ENCODE measurements around the gene SLC9A3. TPM values are rescaled to one million over a fixed set of nuclear protein-coding genes. Genes with fewer than 3 reads are reported as not detected.

SLC9A3 gene
- total RNA-seq, 2 donors from 2014 or later: 78.1 to 170 TPM

- no peak for ATAC-seq
- intact Hi-C loops (cut with DNase I, micrococcal nuclease): no loop called here
- DNase-seq: no peak
Observed at GRCh38 chr5:531101-531748, 7.0 kb upstream of the SLC9A3 start.

- ATAC-seq: no peak
- DNase-seq: no peak
- intact Hi-C loops (cut with DNase I, micrococcal nuclease): no loop called here
Observed at GRCh38 chr5:530001-530955, 6.0 kb upstream of the SLC9A3 start.

GRCh38 chr5:528629-529511, 4.6 kb upstream of the SLC9A3 start:
- ATAC-seq (no peak), DNase-seq (no peak)
- intact Hi-C loops (cut with DNase I, micrococcal nuclease): no loop called here

- DNase-seq (no peak), ATAC-seq (no peak)
- intact Hi-C loops (cut with DNase I, micrococcal nuclease): no loop called here
Observed at GRCh38 chr5:527646-528628, 3.7 kb upstream of the SLC9A3 start.

- ATAC-seq (no peak), DNase-seq (no peak)
- intact Hi-C loops (cut with DNase I, micrococcal nuclease): no loop called here
Observed at GRCh38 chr5:526456-527088, 2.3 kb upstream of the SLC9A3 start.

GRCh38 chr5:525916-526315, 1.7 kb upstream of the SLC9A3 start:
- intact Hi-C loops (cut with DNase I, micrococcal nuclease): no loop called here
- ATAC-seq (no peak), DNase-seq (no peak)

- DNase-seq: no peak
- intact Hi-C loops (cut with DNase I, micrococcal nuclease): no loop called here
- ATAC-seq: no peak
Observed at GRCh38 chr5:524973-525761, 918 bp upstream of the SLC9A3 start.

- DNase-seq (no peak), ATAC-seq (no peak)
- intact Hi-C loops (cut with DNase I, micrococcal nuclease): no loop called here
Observed at GRCh38 chr5:523441-524222, 617 bp downstream of the SLC9A3 start.

- intact Hi-C loops (cut with DNase I, micrococcal nuclease): no loop called here
- DNase-seq (no peak), ATAC-seq (peak; percentile 53)
Observed at GRCh38 chr5:522899-523440, 1.3 kb downstream of the SLC9A3 start.

GRCh38 chr5:522116-522515, 2.1 kb downstream of the SLC9A3 start:
- DNase-seq (no peak), ATAC-seq (peak; percentile 13)
- intact Hi-C loops (cut with DNase I, micrococcal nuclease): no loop called here

GRCh38 chr5:521680-522079, 2.6 kb downstream of the SLC9A3 start:
- ATAC-seq (no peak), DNase-seq (no peak)
- intact Hi-C loops (cut with DNase I, micrococcal nuclease): no loop called here

- intact Hi-C loops (cut with DNase I, micrococcal nuclease): no loop called here
- ATAC-seq (no peak), DNase-seq (no peak)
Observed at GRCh38 chr5:520850-521226, 3.4 kb downstream of the SLC9A3 start.

- DNase-seq (no peak), ATAC-seq (no peak)
- intact Hi-C loops (cut with DNase I, micrococcal nuclease): no loop called here
Observed at GRCh38 chr5:520196-520849, 3.9 kb downstream of the SLC9A3 start.

GRCh38 chr5:518721-519120, 5.5 kb downstream of the SLC9A3 start:
- intact Hi-C loops (cut with DNase I, micrococcal nuclease): loop anchor here in 1 of 2 donors (1.0 kb wide), 1 partner anchor 24 kb away; no protein-coding TSS in a partner anchor
- DNase-seq (peak; percentile 67 to 79), ATAC-seq (peak; percentile 82)

GRCh38 chr5:517535-518100, 6.6 kb downstream of the SLC9A3 start:
- intact Hi-C loops (cut with DNase I, micrococcal nuclease): loop anchor here in 1 of 2 donors (1.0 kb wide), 1 partner anchor 23 kb away; no protein-coding TSS in a partner anchor
- no peak for ATAC-seq
- DNase-seq: no peak

Data from left colon (tissue), 2 donors.